Lung (tissue), 12 donors: ENCODE data around the gene GOLGA6C. TPM values are rescaled to one million over a fixed set of nuclear protein-coding genes. Genes with fewer than 3 reads are reported as not detected.

Experiments
- ATAC-seq: fragments of 200-7000 bp; cut with Tn5 transposase; one replicate; pipeline ENCODE4 v1.9.1; 2020; ENCODE audit warnings: moderate number of reproducible peaks; ENCODE audit not compliant: insufficient read depth, low FRiP score
- DNase-seq, 3 donors: peaks; one replicate each; pipeline ENCODE4 v3.0.0-alpha.2; 2013 to 2017
- H3K27ac ChIP-seq, 2 donors: one replicate each; pipeline ENCODE4 v1.5.1; 2013; ENCODE audit warnings: mild to moderate bottlenecking in 2 of 2, moderate library complexity in 2 of 2, control low read depth in 1 of 2, inconsistent platforms in 1 of 2, low read depth in 1 of 2, low read length in 1 of 2
- H3K27me3 ChIP-seq, 3 donors: one replicate each; pipeline ENCODE4 v1.5.1; 2013; ENCODE audit warnings: low read length in 2 of 3; ENCODE audit not compliant: control insufficient read depth in 3 of 3, insufficient read depth in 3 of 3
- H3K36me3 ChIP-seq, 4 donors: one replicate each; pipeline ENCODE4 v1.5.1; 2013; ENCODE audit warnings: low read length in 4 of 4, mild to moderate bottlenecking in 1 of 4, moderate library complexity in 1 of 4; ENCODE audit not compliant: control insufficient read depth in 4 of 4, insufficient read depth in 4 of 4
- H3K4me1 ChIP-seq, 5 donors: one replicate each; pipeline ENCODE4 v1.5.1; 2013; ENCODE audit warnings: low read length in 5 of 5, mild to moderate bottlenecking in 2 of 5, moderate library complexity in 1 of 5; ENCODE audit not compliant: control insufficient read depth in 5 of 5, insufficient read depth in 5 of 5
- H3K4me3 ChIP-seq: one replicate; pipeline ENCODE4 v1.5.1; 2013; ENCODE audit warnings: mild to moderate bottlenecking, control low read depth, moderate library complexity
- H3K9ac ChIP-seq, 2 donors: one replicate each; pipeline ENCODE4 v1.5.1; 2013; ENCODE audit warnings: low read length in 2 of 2, control low read depth in 1 of 2; ENCODE audit not compliant: insufficient read depth in 1 of 2
- H3K9me3 ChIP-seq, 4 donors: one replicate each; pipeline ENCODE4 v1.5.1; 2013; ENCODE audit warnings: low read length in 3 of 4, mild to moderate bottlenecking in 1 of 4, moderate library complexity in 1 of 4; ENCODE audit not compliant: control insufficient read depth in 4 of 4, insufficient read depth in 3 of 4
- WGBS, 2 donors: extraction: QIAGEN DNeasy Blood & Tissue Kit; methylation state at CpG; one replicate each; pipeline ENCODE4 v1.1.7; 2013; 5-methylcytosine and 5-hydroxymethylcytosine counted together
- polyA plus RNA-seq, 2 donors: library from polyadenylated mRNA; stranded (reverse); fragments of 200-250 nt; gene quantifications; one replicate each; pipeline ENCODE4 v1.2.1, GENCODE V29; 2013
- total RNA-seq, 2 donors: library from RNA; depleted of rRNA in 1 of 2; stranded (reverse); fragments of >200 nt in 1 of 2; gene quantifications; one replicate each; pipeline ENCODE4 v1.2.1, GENCODE V29; 2014 to 2021
- TF ChIP-seq, protein P1 (sequence below): IDR thresholded peaks from 2 replicates; pipeline ENCODE4 v1.5.1; 2012; ENCODE audit warnings: mild to moderate bottlenecking; ENCODE audit errors: control extremely low read depth, extremely low read depth
- donor health status: control.
- donor health status: control.
- donor health status: Bipolar disorder and iron deficiency.
- donor health status: healthy.
- donor health status: DM: yes; HTN: yes; CAD: no.

GOLGA6C gene
- total and polyA plus RNA-seq, 4 donors = 0.01 TPM; not detected in 3

GRCh38 chr15:75230016-75230343 is 28.2 kb upstream of the GOLGA6C start:
- peaks cover 0 to 4% (median 0%) of the 10 kb centered on the region in 3 donors for H3K27me3 ChIP-seq

DNA sequence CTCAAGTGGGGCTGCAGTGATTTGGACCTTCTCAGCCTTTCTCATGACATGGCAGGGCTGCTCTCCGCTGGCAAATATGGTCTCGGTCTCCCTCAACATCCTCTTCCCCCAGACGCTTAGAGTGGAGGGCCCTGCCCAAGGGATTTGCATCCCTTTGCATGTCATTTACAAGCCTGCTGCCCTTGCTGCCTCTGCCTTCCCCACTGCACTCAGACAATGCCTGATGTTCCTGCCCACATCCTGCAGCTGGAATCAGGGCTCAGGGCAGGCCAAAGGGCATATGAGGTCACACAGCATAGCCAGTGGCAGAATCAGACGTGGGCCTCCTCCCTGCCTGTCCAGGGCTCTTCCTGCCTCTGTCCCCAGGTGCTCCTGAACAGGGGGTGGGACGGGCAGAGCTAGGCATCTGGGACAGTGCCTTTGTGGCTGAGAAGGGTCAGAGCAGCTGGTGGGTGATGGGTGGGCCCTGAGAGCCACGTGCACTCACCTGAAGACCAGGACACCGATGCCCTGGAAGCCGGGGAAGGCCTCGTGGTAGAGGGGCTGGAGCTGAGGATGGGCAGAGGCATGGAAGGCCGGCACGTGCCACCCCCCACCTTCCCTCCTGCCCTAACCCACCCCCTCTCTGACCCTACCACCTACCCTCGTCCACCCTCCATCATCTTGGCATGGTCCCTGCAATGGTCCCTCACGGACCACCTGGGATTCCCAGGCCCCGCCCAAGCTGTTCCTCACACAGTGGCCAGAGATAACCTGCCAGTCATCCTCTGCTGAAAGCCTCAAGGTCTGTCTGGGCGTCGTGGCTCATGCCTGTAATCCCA is 27.4 kb upstream of the GOLGA6C start:
- peaks cover 0 to 4% (median 0%) of the 10 kb centered on the region in 3 donors for H3K27me3 ChIP-seq
- ATAC-seq (no peak), DNase-seq (peak in 1 of 3 donors; percentile 7)
- H3K4me3 ChIP-seq = no peak overlapping the region
- WGBS, 2 donors = 76 to 85% methylated on average over 16 of the region's 16 CpGs
- no peaks in the 10 kb centered on the region for H3K9me3 ChIP-seq
- TF ChIP-seq, protein P1, sequence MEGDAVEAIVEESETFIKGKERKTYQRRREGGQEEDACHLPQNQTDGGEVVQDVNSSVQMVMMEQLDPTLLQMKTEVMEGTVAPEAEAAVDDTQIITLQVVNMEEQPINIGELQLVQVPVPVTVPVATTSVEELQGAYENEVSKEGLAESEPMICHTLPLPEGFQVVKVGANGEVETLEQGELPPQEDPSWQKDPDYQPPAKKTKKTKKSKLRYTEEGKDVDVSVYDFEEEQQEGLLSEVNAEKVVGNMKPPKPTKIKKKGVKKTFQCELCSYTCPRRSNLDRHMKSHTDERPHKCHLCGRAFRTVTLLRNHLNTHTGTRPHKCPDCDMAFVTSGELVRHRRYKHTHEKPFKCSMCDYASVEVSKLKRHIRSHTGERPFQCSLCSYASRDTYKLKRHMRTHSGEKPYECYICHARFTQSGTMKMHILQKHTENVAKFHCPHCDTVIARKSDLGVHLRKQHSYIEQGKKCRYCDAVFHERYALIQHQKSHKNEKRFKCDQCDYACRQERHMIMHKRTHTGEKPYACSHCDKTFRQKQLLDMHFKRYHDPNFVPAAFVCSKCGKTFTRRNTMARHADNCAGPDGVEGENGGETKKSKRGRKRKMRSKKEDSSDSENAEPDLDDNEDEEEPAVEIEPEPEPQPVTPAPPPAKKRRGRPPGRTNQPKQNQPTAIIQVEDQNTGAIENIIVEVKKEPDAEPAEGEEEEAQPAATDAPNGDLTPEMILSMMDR = no peak
- H3K4me1 ChIP-seq = peaks cover 0 to 6% (median 0%) of the 10 kb centered on the region in 5 donors
- no peak overlapping the region for H3K9ac ChIP-seq
- no peak overlapping the region for H3K27ac ChIP-seq
- H3K36me3 ChIP-seq = no peaks in the 10 kb centered on the region

More at GRCh38 chr15:75230016-75230343, 28.2 kb upstream of the GOLGA6C start:
- no peak for DNase-seq
- no peak overlapping the region for H3K4me3 ChIP-seq
- no peak overlapping the region for H3K9ac ChIP-seq
- no peaks in the 10 kb centered on the region for H3K36me3 ChIP-seq
- H3K9me3 ChIP-seq = no peaks in the 10 kb centered on the region
- no peak overlapping the region for H3K27ac ChIP-seq
- TF ChIP-seq, protein P1 = no peak
- peaks cover 0 to 6% (median 0%) of the 10 kb centered on the region in 5 donors for H3K4me1 ChIP-seq
- WGBS, 2 donors = 80 to 82% methylated on average over 2 of the region's 2 CpGs
- no peak for ATAC-seq

GRCh38 chr15:75231836-75232235 is 26.3 kb upstream of the GOLGA6C start:
- peaks cover 0 to 4% (median 0%) of the 10 kb centered on the region in 5 donors for H3K4me1 ChIP-seq
- DNase-seq = no peak
- no peak overlapping the region for H3K9ac ChIP-seq
- 53 to 74% methylated on average over 4 of the region's 4 CpGs for WGBS, 2 donors
- no peak for ATAC-seq
- peaks cover 0 to 4% (median 0%) of the 10 kb centered on the region in 3 donors for H3K27me3 ChIP-seq
- TF ChIP-seq, protein P1 = no peak
- H3K4me3 ChIP-seq = no peak overlapping the region
- H3K9me3 ChIP-seq = no peaks in the 10 kb centered on the region
- no peak overlapping the region for H3K27ac ChIP-seq
- H3K36me3 ChIP-seq = no peaks in the 10 kb centered on the region
